GM19351 (cell line): ENCODE measurements around the gene RBMS3.

Source experiments
- ATAC-seq: cut with Tn5 transposase; IDR thresholded peaks from one replicate; pipeline ENCODE4 v1.9.1; 2021; ENCODE audit warnings: mild to moderate bottlenecking, moderate library complexity; ENCODE audit not compliant: unreplicated experiment

RBMS3 gene

DNA sequence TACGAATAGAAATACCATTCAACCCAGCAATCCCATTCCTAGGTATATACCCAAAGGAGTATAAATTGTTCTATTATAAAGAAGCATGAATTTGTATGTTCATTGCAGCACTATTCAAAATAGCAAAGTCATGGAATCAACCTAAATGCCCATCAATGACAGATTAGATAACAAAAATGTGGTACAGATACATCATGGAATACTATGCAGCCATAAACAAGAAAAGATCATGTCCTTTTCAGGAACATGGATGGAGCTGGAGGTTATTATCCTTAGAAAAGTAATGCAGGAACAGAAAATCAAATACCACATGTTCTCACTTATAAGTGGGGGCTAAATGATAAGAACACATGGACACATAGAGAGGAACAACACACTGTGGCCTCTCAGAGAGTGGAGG lies 571.9 kb downstream of the RBMS3 start:
- ATAC-seq = no peak

DNA sequence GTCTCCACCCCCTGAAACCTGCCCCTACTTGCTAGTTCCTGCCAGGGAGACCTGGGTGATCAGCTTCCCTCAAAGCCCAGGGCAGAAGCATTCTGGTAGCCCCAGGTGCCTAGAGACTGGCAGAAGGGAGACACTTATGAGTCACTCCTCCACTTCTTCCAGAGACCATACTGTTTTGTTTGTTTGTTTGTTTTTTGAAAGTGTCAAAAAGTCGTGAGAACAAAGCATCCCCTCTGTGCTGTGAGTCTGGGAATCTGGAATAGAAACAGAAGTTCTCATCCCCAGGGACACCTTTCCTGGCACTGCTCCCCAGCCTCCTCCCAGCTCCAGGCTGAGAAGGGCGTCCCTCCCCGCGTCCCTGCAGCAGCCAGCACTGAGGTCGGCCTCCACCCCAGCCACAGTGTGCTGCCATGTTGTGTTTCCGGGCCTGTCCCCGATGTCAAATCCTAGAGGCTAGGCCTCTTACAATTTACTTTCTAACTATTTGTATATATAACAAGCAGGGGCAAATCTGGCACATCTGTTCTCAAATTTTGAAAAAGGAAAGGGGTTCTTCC lies 573.0 kb downstream of the RBMS3 start:
- ATAC-seq = no peak

DNA sequence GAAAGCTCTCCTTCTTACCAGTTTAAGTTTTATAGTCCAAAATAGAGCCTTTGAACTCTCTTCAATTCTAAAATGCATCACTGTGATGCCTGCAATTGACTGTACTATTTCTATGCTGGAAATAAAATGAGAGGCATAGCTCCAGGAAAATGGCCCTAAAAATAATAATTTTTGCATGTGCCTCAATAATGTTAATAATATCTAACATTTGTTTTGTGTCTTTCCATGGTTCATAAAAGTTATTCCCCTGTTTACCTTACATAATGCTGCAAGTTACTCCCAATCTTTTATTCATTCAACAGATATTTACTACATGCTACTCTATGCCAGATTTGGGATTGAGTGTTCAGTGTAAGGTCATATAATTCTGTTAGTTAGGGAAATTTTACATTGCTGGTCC lies 574.0 kb downstream of the RBMS3 start:
- no peak for ATAC-seq

DNA sequence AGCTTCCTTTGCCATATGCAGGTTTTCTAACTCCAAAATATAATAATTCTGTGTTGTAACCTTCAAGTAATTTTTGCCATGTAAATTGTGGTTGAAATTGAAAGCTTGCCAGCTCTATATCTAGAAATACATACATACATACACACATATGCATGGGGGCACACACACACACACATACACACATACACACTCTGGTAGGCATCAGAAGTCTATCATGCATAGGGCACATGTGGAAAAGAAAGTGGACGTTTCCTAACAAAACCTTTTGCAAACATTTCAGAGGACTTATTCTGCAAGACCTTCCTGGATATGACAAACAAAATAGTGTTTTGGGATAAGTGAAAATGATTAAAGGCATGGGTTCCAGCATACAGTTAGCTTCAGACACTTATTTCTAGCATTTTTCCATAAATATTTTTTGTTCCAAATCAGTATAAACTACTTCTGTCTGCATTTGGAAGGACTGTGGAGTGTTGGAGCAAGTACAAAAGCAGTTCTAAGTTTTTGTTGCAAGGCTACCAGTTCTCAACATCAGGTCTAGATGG lies 578.9 kb downstream of the RBMS3 start:
- no peak for ATAC-seq

DNA sequence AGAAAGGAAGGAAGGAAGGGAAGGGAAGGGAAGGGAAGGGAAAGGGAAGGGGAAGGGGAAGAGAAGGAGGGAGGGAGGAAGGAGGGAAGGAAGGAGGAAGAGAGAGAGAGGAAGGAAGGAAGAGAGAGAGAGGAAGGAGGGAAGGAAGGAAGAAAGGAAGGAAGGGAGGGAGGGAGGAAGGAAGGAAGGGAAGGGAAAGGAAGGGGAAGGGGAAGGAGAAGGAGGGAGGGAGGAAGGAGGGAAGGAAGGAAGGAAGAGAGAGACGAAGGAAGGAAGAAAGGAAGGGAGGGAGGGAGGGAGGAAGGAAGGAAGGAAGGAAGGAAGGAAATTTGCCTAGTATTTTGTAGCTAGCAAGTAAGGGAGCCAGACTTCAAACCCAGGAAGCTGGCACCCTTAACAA lies 583.9 kb downstream of the RBMS3 start:
- ATAC-seq = no peak

DNA sequence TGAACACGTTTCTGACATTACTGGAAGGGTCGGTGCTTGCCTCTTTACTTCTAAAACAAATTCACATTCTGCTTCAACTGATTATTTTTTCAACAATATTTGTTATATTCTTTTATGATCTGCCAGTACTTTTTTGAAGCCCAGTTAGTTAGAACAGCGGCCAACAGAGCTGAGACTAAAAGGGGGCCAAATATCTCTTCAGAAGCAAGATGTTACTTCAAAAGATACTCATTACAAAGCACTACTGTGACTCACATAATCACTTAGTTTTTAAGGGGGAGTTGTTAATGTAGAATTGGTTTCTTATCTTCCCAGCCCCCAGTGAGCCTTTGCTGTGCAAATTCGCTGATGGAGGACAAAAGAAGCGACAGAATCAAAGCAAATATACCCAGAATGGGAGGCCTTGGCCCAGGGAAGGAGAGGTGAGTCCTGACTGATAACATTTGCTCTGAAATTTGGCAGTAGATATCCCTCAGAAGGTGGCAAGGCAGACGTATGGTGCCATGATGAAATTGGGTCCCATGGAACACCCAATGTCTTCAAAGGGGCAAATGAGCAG lies 587.8 kb downstream of the RBMS3 start:
- ATAC-seq = no peak

DNA sequence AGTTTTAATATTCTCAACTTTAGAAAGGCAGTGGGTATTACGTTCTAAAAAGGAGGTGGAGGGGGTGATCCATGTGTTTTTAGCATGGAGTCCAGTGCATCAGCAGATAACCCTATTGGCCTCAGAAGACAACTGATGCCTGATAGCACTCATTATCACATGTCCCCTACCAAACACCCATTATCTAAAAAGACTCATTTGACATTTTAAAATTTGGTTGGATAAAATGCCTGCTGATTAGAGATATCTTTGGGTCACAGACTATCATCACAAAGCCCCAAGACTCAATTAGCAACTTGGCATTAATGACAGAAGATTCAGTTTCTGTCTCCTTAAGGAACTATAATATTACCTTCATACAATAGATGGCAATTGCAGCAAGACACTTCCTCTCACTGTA lies 589.3 kb downstream of the RBMS3 start:
- no peak for ATAC-seq

DNA sequence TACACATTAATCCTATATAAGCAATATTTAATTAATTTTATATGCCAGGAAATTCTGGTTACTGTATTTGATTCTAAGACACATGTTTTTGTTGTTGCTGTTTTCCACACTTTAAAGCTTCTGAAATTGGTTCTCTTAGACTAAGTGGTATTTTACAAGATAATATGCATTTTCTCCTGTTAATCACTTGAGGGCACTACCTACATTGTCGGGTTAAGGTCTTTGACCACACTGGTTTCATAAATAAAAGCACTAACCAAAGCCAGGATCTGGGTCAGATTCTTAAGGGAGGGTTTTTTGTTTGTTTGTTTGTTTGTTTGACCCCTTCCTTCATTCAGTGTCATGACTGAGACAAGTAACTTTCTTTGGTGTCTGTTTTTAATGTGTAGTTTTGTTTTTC lies 590.2 kb downstream of the RBMS3 start:
- ATAC-seq = no peak

DNA sequence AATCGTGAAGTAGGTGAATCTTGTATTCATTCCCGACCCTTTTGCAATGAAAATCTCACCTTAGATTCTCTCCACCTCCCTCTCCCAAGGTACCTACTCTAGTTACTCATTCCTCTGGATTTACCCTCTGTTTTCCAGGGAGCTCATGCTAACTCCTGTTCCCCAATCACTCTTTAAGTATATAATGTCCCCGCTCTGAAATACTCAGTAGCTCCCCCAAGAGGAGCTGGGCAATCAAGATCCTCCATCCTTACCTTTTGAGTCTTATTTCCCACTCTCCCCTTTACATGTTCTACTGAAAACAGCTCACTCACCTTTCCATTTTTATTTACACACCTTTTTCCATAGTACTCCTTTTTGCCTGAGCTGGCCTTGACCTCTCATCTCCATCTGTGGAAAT lies 599.9 kb downstream of the RBMS3 start:
- no peak for ATAC-seq

DNA sequence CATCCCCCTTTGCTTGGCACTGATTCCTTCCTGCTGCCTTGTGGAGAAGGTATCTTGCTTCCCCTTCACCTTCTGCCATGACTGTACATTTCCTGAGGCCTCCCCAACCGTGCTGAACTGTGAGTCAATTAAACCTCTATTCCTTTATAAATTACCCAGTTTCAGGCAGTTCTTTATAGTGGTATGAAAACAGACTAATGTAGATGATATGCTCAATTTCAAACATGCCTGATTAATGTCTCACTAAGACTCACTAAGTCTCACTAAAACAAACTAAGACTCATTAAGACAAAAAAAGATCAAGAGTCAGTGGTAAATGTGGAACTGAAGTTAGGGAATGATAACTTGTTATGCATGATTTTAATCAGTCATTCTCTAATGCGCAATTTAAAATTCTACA lies 606.6 kb downstream of the RBMS3 start:
- ATAC-seq = no peak

DNA sequence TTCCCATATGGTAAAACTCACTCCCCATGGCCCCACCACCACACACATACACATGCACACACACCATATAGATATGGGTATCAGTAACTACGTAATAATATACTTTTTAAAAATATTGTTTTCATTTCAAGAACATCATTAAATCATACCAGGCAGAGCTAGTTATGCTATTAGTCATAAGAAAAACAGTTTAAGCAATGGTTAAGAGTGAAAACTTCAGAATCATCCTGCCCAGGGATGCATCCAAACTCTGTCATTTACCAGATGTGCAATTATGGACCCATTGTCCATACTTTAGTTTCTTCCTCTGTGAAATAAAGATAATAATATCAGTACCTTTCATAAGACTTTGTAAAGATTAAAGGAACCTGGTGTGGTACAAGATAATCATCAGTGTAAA lies 608.3 kb downstream of the RBMS3 start:
- no peak for ATAC-seq

DNA sequence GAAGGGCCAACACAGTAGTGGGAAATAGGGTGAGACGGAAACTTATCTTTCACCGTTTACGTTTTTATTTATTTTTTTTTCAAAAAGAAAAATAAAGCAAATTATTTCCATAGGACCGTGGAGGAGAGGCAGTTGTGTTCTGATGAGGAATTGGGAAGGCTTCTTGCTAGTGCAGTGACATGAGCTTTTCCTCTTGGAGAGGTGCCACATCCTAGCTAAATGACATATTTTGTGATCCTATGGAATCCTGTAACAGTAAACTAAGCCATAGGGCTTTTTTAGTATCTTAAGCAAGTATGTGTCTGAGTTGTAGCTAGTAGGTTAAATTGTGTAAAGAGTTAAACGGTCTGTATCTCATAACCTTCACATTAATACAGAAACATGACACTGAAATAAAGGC lies 609.9 kb downstream of the RBMS3 start:
- no peak for ATAC-seq

DNA sequence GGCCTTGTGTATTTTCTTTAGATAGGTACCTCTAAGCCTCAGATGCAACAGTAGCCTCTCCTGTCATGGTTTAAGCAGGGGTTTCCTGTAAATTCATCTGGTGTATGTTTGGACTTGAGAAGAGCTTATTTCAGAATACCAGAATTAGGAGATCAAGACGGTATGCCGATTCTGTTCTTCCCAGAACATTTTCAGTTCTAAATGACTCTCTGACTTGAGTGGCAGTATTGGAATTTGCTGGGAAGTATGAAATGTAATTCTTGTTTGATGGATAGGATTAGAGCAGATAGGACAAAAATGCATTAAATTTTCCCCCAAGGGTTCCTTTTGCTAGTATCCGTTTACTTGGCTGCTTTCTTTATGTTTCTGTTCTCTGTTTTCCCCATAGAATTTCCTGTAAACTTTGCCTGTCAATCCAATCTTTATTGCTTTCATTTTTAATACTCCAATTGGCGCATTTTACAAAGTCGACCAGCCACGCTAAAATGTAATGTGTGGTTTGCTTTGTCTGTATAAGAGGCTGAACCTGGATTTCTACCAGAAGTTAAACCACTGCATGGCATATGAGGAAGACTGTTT lies 612.2 kb downstream of the RBMS3 start:
- ATAC-seq = no peak

DNA sequence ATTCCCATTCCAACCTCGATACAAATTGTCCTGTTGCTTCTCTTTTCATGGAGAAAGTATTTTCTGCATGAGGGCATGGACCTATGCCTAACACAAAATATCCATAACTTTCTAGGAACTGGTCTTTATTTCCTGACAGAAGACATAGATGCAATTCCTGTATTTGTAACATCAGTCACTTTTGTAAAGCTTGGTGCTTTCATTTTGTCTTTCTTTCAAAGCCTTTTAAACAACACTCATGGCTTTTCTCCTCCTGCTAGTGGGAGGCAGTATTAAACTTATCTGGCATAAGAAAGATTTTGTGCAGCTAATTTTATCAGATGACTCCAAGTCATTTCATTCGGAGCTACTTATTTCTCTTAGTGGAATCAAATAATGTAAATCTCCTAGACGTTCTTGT lies 616.0 kb downstream of the RBMS3 start:
- ATAC-seq = no peak

DNA sequence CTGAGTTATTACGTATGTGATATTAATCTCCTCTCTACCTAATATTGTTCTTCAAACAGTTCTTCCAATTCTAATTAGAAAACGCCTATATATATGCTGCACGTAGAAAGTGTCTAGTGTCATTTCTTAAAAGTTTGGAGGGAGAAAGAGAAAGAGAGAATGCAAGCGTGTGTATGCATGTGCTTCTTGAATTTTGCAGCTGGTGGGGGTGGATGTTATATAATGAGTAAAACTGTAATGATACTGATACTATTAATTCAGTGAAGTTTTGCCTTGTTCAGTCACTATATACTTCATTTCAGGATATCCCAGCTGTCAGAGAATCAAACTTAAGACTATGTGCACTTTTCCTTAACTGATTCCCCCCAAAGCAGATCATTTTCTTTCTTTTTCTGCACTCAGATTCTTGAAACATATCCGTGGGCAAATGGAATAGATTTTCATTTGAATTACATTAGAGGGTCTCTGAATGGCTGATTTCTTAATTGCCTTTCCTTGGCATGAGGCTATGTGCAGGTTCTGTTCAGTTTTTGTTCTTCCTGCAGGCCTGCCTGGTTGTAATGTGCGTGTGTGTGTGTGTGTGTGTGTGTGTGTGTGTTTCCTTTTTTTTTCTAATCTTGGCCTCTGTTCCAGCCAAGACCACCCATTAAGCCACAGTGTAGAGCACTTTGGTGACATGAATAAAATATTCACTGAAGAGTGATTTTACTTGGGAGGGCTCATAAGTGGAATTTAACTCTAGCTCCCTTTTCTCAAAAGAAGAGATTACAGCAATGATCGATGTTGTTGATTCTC lies 617.5 kb downstream of the RBMS3 start:
- ATAC-seq = no peak

DNA sequence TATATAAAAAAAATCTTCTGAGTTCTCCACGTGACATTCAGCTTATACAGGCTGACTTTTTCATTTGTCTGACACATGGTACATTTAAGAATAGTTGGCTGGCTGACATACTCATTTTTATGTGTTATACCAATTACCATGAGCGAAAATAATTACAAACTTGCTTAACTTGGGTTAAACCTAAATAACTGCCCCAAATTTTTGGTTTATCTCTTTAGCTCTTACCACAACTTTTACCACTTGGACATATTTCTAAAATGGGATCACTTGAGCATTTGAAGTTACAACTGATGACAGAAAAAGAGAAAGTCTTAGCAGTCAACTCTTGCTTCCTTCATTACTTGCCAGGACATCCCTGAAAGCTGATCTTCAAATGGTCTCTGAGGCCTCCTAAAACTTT lies 618.1 kb downstream of the RBMS3 start:
- ATAC-seq = no peak

DNA sequence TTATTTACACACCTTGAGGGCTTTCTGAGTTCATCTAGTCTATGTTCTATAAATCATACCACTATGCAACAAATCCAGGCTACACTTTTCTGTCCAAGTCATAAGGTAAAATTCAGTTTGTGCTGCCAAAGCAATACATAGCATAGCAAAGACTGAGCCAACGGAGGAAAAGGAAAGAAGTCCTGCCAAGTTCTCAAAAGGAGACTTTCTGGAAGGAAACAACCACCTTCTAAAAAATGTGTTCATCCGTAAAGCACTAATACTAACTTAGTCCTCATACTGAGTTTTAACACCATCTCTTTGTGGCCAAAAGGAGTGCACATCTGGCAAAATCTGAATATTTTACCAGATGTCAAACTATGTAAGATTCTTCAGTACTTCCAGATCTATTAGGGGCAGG lies 620.2 kb downstream of the RBMS3 start:
- no peak for ATAC-seq

DNA sequence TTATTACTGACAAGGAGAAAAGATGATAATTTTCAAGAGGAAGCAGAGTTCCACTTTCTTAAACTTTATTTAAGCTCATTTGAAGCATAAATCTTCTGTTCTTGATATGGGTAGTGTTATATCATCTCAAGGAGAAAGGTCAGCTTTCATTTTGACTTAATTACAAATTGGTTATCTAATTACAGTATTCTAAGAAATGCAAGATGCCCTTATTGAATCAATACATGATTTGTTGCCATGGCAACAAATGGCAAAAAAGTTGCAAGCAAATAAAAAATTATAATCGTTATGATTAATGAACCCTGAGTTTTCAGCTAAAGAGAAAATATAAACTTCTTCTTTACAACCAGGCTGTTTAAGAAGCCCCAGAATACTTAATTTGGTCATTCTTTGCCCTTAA lies 622.7 kb downstream of the RBMS3 start:
- no peak for ATAC-seq

DNA sequence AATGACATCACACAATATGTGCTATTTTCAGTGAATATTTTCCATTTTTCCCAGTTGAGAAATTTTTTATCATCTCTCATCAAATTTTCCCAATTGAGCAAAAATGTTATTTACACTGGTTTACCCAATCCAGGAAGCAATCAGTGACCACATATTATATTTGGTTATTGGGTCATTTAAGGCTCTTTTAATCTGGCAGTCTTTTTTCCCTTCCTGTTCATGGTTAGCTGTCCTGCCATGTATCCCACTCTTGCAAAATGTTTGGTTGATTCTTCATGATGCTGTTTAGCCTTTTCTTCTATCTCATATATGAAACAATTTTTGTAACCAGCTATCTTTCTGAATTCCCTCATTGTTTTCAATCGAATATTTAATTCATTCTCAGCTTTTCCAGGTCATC lies 626.0 kb downstream of the RBMS3 start:
- ATAC-seq = no peak

DNA sequence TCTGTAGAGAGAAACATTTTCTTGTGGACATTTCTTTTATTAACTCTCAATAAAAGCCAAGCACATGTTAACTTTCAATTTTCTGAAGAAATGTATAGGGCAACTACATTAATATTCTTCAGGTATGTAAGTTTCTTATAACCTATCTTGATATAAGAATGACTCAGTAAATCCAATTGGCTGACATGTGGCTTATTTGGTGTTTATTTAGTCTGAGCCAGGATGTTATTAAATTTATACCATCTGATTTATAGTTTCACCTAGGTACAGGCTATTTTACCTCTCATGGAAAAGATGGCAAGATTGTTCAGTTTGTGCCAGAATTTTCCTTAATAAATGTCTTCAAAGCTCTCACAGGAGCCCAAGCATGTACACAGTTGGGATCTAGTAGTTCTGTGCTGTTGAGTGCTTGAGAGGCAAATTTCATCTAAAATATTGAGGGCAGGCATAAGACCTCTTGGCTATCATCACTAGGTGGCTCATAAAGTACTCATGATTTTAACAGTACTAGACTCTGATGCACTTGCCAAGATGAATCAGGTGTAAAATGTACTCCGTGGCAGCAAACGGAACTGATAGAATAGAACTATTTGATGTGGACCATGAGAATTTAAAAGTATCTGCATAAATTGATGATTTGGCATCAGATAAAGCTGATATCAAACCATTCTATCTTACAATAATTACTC lies 631.9 kb downstream of the RBMS3 start:
- ATAC-seq = no peak

DNA sequence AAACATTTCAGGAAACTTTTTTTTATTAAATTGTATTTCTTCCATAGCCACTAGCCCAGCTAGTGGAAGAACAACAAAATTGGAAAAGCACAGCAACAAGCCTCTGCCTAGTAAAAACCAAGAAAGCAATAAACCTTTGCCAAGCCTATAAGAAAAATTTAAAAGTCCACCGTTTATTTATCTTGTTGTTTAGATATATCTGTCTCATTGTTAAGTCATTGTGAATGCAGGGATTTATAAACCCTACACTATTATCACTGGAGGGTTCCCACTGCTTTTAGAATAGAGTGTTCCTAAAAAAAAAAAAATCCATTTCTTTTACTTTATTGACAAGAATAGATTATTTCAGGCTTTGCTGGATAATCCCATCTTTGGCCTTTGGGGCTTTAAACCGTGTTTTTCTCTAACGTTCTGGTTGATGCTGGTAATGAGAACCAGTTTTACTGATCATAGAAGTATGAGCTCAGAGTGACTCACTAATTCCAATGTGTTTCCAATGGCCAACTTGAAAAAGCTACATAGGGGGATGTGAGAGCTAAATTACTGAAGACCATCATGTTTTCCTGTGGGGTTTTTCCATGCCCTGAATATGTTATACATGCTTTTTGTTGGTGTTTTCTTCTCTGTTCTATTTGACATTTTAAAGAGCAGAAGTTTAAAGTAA lies 634.1 kb downstream of the RBMS3 start:
- no peak for ATAC-seq
